Measurements from ENCODE around the gene ARHGEF37. TPM values are rescaled to one million over a fixed set of nuclear protein-coding genes. Genes with fewer than 3 reads are reported as not detected.

ARHGEF37 gene
- total RNA-seq, 1 experiment from 2014 or later = 16.1 TPM

DNA sequence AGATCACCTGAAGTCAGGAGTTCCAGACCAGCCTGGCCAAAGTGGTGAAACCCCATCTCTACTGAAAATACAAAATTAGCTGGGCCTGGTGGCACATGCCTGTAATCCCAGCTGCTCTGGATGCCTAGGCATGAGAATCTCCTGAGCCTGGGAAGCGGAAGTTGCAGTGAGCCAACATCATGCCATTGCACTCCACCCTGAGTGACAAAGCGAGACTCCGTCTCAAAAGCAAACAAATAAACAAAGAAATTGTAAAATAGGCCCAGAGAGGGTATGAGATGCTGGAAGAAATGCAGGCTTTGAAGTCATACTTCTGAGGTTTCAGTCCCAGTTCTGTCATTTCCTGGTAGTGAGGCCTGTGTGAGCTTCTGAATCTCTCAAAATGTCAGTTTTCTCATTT is 5.3 kb upstream of the ARHGEF37 start:
- BruUV-seq (replicated peaks) = no TSS peak
- no peak overlapping the region for H3K4me3 Mint-ChIP-seq (ENCODE audit: low read depth, unreplicated experiment)

DNA sequence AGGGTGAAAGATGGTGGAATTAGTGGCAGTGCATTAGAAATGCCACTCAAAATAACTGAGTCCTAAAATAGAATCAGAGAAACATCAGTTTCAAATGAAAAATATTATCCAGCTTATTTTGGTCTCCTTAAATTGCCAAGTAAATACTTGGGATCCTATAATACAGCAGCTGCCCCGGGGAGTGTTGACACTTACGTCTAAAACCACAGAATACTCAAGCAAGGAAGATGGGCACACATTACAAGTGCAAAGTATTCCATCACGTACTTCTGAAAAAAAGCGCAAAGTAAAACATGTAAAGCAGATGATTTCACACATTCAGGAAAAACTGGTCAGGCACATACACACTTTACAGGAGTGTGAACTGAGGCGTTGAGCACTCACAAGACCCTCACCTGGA is 2.4 kb upstream of the ARHGEF37 start:
- TF ChIP-seq, protein P1, sequence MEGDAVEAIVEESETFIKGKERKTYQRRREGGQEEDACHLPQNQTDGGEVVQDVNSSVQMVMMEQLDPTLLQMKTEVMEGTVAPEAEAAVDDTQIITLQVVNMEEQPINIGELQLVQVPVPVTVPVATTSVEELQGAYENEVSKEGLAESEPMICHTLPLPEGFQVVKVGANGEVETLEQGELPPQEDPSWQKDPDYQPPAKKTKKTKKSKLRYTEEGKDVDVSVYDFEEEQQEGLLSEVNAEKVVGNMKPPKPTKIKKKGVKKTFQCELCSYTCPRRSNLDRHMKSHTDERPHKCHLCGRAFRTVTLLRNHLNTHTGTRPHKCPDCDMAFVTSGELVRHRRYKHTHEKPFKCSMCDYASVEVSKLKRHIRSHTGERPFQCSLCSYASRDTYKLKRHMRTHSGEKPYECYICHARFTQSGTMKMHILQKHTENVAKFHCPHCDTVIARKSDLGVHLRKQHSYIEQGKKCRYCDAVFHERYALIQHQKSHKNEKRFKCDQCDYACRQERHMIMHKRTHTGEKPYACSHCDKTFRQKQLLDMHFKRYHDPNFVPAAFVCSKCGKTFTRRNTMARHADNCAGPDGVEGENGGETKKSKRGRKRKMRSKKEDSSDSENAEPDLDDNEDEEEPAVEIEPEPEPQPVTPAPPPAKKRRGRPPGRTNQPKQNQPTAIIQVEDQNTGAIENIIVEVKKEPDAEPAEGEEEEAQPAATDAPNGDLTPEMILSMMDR (IDR thresholded peaks at IDR 0.05; ENCODE audit: unreplicated experiment) = no peak
- DNase-seq = no peak
- Mint-ChIP-seq H3K4me3 (ENCODE audit: low read depth, unreplicated experiment) (no peak overlapping the region), H3K27ac (ENCODE audit: unreplicated experiment) (no peak overlapping the region), H3K4me1 (ENCODE audit: low read depth, unreplicated experiment) (peaks cover 19% of the 10 kb centered on the region), H3K36me3 (ENCODE audit: insufficient read depth, unreplicated experiment) (peaks cover 15% of the 10 kb centered on the region), H3K9me3 (ENCODE audit: low read depth, unreplicated experiment) (no peaks in the 10 kb centered on the region), H3K27me3 (ENCODE audit: unreplicated experiment) (no peaks in the 10 kb centered on the region)
- BruUV-seq (replicated peaks) = no TSS peak
- intact Hi-C loops (cut with micrococcal nuclease; ENCODE audit: unreplicated experiment) = no loop called here
- CTCF ChIA-PET = interaction anchor here (0.7 kb wide), 1 partner anchor 8 kb away, joined by 3 read pairs; no protein-coding TSS in a partner anchor

More for the DNA sequence above, 5.3 kb upstream of the ARHGEF37 start:
- TF ChIP-seq, protein P1 (IDR thresholded peaks at IDR 0.05; ENCODE audit: unreplicated experiment) = no peak
- Mint-ChIP-seq H3K36me3 (ENCODE audit: insufficient read depth, unreplicated experiment) (peaks cover 6% of the 10 kb centered on the region), H3K4me1 (ENCODE audit: low read depth, unreplicated experiment) (peaks cover 10% of the 10 kb centered on the region), H3K9me3 (ENCODE audit: low read depth, unreplicated experiment) (no peaks in the 10 kb centered on the region), H3K27ac (ENCODE audit: unreplicated experiment) (no peak overlapping the region), H3K27me3 (ENCODE audit: unreplicated experiment) (no peaks in the 10 kb centered on the region)
- intact Hi-C loops (cut with micrococcal nuclease; ENCODE audit: unreplicated experiment) = no loop called here
- CTCF ChIA-PET = no interaction called here
- no peak for DNase-seq

DNA sequence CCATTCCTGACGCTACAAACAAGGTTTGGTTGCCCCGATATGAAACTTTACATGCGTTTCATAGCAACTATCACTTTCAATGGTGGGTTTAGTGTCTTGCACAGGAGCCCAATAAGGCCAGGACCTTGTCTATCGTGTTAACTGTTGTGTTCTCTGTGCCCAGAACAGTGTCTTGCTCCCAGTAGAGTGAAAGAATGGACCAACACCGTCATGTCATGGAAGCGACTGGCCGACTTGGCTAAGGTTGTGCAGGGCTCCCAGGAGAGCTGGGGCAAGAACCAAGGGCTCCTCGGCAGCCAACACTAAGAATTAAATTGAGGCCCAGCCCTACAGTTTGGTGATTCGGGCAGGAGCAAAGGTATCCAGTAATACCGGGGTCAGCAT is 498 bp upstream of the ARHGEF37 start:
- CTCF ChIA-PET = interaction anchor here (0.9 to 1.3 kb wide), 2 partner anchors 16 to 135 kb away, joined by 3 read pairs; no protein-coding TSS in a partner anchor
- no peak for DNase-seq
- H3K4me1 Mint-ChIP-seq (ENCODE audit: low read depth, unreplicated experiment) = peaks cover 19% of the 10 kb centered on the region
- no TSS peak for BruUV-seq (replicated peaks)
- peaks cover 15% of the 10 kb centered on the region for H3K36me3 Mint-ChIP-seq (ENCODE audit: insufficient read depth, unreplicated experiment)
- no peaks in the 10 kb centered on the region for H3K27me3 Mint-ChIP-seq (ENCODE audit: unreplicated experiment)
- peak overlapping the region; percentile 67 for H3K27ac Mint-ChIP-seq (ENCODE audit: unreplicated experiment)
- no peaks in the 10 kb centered on the region for H3K9me3 Mint-ChIP-seq (ENCODE audit: low read depth, unreplicated experiment)
- peak overlapping the region; percentile 75 for H3K4me3 Mint-ChIP-seq (ENCODE audit: low read depth, unreplicated experiment)
- TF ChIP-seq, protein P1 (IDR thresholded peaks at IDR 0.05; ENCODE audit: unreplicated experiment) = no peak
- intact Hi-C loops (cut with micrococcal nuclease; ENCODE audit: unreplicated experiment) = no loop called here

DNA sequence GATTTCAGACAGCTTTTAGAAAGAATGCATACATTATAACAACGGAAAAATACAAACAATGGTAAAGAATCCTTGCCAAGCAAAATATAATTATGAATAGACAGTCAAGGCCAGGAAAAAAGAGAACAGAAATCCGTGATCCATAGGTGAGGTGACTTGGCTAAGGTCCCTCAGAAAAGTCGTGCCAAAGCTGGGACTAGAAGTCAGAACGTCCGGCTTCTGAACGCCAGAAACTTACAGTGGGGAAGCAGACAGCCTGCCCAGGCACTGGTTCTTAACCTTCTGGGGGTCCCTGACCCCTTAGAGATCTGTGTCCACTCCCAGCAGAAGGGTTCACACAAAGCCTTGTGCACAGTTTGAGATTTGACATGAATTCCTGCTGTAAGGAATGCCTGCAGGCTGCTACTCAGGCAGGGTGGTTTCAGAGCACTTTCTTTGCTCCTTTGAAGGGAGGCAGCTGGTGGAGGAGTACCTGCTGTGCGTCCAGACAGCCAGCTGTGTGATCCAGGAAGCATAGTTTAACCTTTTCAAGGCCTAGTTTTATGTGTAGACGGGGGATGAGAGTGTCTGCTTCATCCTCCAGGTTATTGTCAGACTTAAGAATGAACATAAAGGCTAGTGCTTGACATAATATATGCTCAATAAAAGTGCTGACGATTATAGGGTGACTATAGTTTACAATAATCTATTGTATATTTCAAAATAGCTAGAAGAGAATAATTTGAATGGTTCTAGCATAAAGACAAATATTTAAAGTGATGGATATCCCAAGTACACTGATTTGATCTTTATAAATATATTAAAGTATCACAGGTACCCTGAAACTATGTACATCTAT is 852 bp downstream of the ARHGEF37 start:
- peak overlapping the region; percentile 75 for H3K4me3 Mint-ChIP-seq (ENCODE audit: low read depth, unreplicated experiment)
- H3K27ac Mint-ChIP-seq (ENCODE audit: unreplicated experiment) = peak overlapping the region; percentile 67
- peaks cover 32% of the 10 kb centered on the region for H3K4me1 Mint-ChIP-seq (ENCODE audit: low read depth, unreplicated experiment)
- TF ChIP-seq, protein P1 (IDR thresholded peaks at IDR 0.05; ENCODE audit: unreplicated experiment) = no peak
- intact Hi-C loops (cut with micrococcal nuclease; ENCODE audit: unreplicated experiment) = loop anchor here (2.0 kb wide), 1 partner anchor 37 kb away; no protein-coding TSS in a partner anchor
- DNase-seq = no peak
- CTCF ChIA-PET = interaction anchor here (0.8 to 1.3 kb wide), 3 partner anchors 17 to 28 kb away, joined by 3 read pairs; no protein-coding TSS in a partner anchor
- peaks cover 15% of the 10 kb centered on the region for H3K36me3 Mint-ChIP-seq (ENCODE audit: insufficient read depth, unreplicated experiment)
- H3K9me3 Mint-ChIP-seq (ENCODE audit: low read depth, unreplicated experiment) = no peaks in the 10 kb centered on the region
- TSS peak; percentile 75 for BruUV-seq (replicated peaks)
- no peaks in the 10 kb centered on the region for H3K27me3 Mint-ChIP-seq (ENCODE audit: unreplicated experiment)

All from Calu3 (cell line).